ENCODE data around the gene POLR1H. TPM values are rescaled to one million over a fixed set of nuclear protein-coding genes. Genes with fewer than 3 reads are reported as not detected.

The POLR1H gene
- total RNA-seq, 2 experiments from 2014 or later: 69.4 to 73.2 TPM

- POLR2A ChIA-PET: no interaction called here
- intact Hi-C loops (cut with micrococcal nuclease): loop anchor here (2.0 kb wide), 1 partner anchor 15 kb away; no protein-coding TSS in a partner anchor
- no peaks in the 10 kb centered on the region for H3K9me3 Mint-ChIP-seq
- H3K4me1 Mint-ChIP-seq (ENCODE audit: low read depth): peaks cover 17% of the 10 kb centered on the region
- H3K27ac Mint-ChIP-seq: no peak overlapping the region
- no peak overlapping the region for H3K4me3 Mint-ChIP-seq
- no peaks in the 10 kb centered on the region for H3K36me3 Mint-ChIP-seq
- no peak for DNase-seq
- CTCF ChIA-PET: interaction anchor here (0.7 to 3.8 kb wide), 2 partner anchors 10 to 17 kb away, joined by 4 to 19 read pairs; no protein-coding TSS in a partner anchor
- H3K27me3 Mint-ChIP-seq: peaks cover 31% of the 10 kb centered on the region
Measured at GRCh38 chr6:30113841-30114240, 52.8 kb downstream of the POLR1H start.

Other genes with a start within 250 kb of the POLR1H start
- gene HLA-G, start 233.4 kb upstream of the POLR1H start, total RNA-seq: under 1 TPM; 0.19 to 0.38 TPM
- 1,000 to 10,000 TPM; 1,413 to 1,470 TPM for gene HLA-A, start 118.7 kb upstream of the POLR1H start, total RNA-seq
- 10 to 100 TPM; 51.3 to 55.0 TPM for gene PPP1R11, start 5.9 kb downstream of the POLR1H start, total RNA-seq
- gene RNF39, start 14.5 kb downstream of the POLR1H start, total RNA-seq: not detected
- not detected for gene TRIM31, start 51.8 kb downstream of the POLR1H start, total RNA-seq
- not detected for gene TRIM40, start 74.9 kb downstream of the POLR1H start, total RNA-seq
- gene TRIM10, start 99.9 kb downstream of the POLR1H start, total RNA-seq: under 1 TPM; 0.36 to 0.38 TPM
- 1 to 10 TPM in 1 of 2 experiments, under 1 TPM in 1; 0.63 to 1.6 TPM for gene TRIM15, start 102.3 kb downstream of the POLR1H start, total RNA-seq
- gene TRIM26, start 152.1 kb downstream of the POLR1H start, total RNA-seq: 10 to 100 TPM; 64.3 to 65.1 TPM